ENCODE data around the gene CCR3.

The CCR3 gene

DNA sequence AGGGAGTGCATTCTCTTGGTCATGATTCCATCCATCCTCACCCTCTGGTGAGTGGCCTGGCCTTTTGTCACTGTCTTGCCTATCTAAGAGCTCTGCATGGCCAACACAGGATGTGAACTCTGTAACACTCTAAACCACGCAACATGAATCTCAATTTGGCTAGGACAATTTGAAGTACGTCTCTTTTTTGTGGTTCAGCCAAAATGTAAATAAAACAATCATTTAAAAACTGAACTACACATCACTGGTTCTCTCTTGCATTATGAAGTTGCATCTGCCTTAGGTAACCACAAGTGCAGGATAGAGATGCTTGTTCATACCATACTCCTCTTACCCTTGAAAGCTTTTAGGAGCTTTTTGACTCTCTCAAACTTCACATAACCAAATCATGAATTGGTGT is 27.3 kb downstream of the CCR3 start:
- DNase-seq (ENCODE audit: low read depth), result peak; percentile 41
- TF ChIP-seq, protein P1, sequence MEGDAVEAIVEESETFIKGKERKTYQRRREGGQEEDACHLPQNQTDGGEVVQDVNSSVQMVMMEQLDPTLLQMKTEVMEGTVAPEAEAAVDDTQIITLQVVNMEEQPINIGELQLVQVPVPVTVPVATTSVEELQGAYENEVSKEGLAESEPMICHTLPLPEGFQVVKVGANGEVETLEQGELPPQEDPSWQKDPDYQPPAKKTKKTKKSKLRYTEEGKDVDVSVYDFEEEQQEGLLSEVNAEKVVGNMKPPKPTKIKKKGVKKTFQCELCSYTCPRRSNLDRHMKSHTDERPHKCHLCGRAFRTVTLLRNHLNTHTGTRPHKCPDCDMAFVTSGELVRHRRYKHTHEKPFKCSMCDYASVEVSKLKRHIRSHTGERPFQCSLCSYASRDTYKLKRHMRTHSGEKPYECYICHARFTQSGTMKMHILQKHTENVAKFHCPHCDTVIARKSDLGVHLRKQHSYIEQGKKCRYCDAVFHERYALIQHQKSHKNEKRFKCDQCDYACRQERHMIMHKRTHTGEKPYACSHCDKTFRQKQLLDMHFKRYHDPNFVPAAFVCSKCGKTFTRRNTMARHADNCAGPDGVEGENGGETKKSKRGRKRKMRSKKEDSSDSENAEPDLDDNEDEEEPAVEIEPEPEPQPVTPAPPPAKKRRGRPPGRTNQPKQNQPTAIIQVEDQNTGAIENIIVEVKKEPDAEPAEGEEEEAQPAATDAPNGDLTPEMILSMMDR (IDR thresholded peaks at IDR 0.05; ENCODE audit: insufficient read depth, low read depth, low read length, missing control alignments), result no peak
- no peak overlapping the region for H3K4me3 ChIP-seq (ENCODE audit: low read depth, low read length)

DNA sequence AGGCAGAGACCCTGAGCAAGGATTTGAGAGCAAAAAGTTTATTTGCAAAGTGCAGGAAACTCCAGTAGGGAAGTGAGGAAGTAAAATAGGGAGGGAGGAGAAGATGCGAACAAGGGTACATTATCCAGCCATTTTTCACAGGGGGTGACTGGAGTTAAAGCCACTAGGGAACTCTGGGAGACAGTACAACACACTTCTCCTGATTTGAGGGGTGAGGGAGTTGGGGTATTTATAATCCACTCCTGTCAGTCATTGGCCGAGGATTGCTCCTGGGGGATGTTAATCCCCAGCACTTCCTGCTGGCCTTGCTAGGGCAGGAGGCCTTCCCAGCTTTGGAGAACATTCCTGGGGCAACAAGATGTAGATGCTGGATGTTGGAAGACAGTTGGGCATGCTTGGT is 28.2 kb downstream of the CCR3 start:
- TF ChIP-seq, protein P1 (IDR thresholded peaks at IDR 0.05; ENCODE audit: insufficient read depth, low read depth, low read length, missing control alignments), result no peak
- no peak overlapping the region for H3K4me3 ChIP-seq (ENCODE audit: low read depth, low read length)
- DNase-seq (ENCODE audit: low read depth), result no peak

DNA sequence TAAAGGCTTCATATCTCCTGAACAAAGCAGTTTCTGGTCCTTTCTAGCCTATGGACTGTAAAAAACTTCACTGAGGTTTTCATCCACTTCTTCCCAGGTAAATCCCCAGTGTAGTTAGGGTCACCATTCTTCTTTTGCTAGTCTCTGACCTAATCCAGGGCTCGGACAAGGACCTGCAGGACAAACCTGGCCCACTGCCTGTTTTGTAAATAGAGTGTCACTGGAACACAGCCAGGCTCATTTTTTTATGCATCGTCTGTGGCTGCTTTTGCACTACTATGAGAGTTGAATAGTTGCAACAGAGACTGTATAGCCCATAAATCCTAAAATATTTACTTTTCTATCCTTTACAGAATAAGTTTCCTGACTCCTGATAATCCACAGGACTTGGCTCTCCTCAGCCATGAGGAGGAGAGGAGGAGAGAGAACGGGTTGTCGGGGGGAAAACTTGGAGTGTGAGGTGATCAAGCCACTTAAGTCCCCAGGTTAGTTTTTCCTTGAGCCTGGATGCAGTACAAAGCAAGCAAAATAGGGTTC is 29.0 kb downstream of the CCR3 start:
- no peak for DNase-seq (ENCODE audit: low read depth)
- H3K4me3 ChIP-seq (ENCODE audit: low read depth, low read length), result no peak overlapping the region
- TF ChIP-seq, protein P1 (IDR thresholded peaks at IDR 0.05; ENCODE audit: insufficient read depth, low read depth, low read length, missing control alignments), result no peak

DNA sequence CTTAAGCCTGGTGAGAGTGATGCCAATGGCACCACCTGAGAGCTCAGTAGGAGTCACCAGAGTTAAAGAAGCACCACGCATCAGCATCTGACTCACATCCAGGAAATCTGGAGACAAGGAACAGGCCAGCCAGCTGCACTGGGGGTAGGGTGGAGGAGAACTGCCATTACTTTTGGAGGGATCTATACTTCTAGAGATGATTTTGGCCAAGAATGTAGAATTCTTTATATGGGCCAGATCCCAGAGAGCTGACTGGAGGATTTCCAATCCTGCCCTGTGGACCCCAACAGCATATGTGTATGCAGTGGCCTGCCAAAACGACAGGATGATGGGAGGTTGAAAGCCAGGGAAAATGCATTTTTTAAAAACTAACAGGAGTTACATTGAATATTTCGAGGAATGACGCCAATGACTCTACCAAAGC is 29.8 kb downstream of the CCR3 start:
- TF ChIP-seq, protein P1 (IDR thresholded peaks at IDR 0.05; ENCODE audit: insufficient read depth, low read depth, low read length, missing control alignments), result no peak
- no peak for DNase-seq (ENCODE audit: low read depth)
- H3K4me3 ChIP-seq (ENCODE audit: low read depth, low read length), result no peak overlapping the region

- peak; percentile 82 for DNase-seq (ENCODE audit: low read depth)
- TF ChIP-seq, protein P1 (IDR thresholded peaks at IDR 0.05; ENCODE audit: insufficient read depth, low read depth, low read length, missing control alignments), result peak; percentile 92
- H3K4me3 ChIP-seq (ENCODE audit: low read depth, low read length), result no peak overlapping the region
Measured at GRCh38 chr3:46276497-46277099, 34.3 kb downstream of the CCR3 start.

GRCh38 chr3:46277476-46277875 is 35.2 kb downstream of the CCR3 start:
- no peak overlapping the region for H3K4me3 ChIP-seq (ENCODE audit: low read depth, low read length)
- TF ChIP-seq, protein P1 (IDR thresholded peaks at IDR 0.05; ENCODE audit: insufficient read depth, low read depth, low read length, missing control alignments), result no peak
- no peak for DNase-seq (ENCODE audit: low read depth)

Measured in GM12865 (cell line).